ENCODE data around the gene CNDP2.

DNA sequence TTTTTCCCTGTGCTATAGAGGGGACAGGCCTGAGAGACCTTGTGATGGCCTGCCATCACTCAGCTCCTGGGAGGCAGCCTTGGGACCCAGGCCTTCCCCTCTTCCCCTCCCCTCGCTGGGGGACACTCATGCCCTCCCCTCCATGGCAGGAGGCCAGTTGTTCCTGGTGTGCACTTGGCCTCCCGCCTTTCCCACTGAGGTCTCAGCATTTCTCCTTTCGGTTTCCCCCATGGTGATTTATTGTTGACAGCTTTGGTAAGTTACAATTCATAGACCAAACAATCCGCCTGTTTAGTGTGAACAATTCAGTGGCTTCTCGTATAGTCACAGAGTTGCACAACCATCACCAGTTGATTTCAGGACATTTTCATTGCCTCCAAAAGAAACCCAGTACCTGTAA lies 27.9 kb downstream of the CNDP2 start:
- TF ChIP-seq, protein P1, sequence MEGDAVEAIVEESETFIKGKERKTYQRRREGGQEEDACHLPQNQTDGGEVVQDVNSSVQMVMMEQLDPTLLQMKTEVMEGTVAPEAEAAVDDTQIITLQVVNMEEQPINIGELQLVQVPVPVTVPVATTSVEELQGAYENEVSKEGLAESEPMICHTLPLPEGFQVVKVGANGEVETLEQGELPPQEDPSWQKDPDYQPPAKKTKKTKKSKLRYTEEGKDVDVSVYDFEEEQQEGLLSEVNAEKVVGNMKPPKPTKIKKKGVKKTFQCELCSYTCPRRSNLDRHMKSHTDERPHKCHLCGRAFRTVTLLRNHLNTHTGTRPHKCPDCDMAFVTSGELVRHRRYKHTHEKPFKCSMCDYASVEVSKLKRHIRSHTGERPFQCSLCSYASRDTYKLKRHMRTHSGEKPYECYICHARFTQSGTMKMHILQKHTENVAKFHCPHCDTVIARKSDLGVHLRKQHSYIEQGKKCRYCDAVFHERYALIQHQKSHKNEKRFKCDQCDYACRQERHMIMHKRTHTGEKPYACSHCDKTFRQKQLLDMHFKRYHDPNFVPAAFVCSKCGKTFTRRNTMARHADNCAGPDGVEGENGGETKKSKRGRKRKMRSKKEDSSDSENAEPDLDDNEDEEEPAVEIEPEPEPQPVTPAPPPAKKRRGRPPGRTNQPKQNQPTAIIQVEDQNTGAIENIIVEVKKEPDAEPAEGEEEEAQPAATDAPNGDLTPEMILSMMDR (conservative IDR thresholded peaks at IDR 0.05; ENCODE audit: low read depth, low read length): no peak
- TF ChIP-seq EZH2 (IDR thresholded peaks at IDR 0.05; ENCODE audit: borderline replicate concordance, low read depth, low read length, poor library complexity, severe bottlenecking): no peak

Data from A673 (cell line).